Measurements from ENCODE around the gene AFAP1L2. TPM values are rescaled to one million over a fixed set of nuclear protein-coding genes. Genes with fewer than 3 reads are reported as not detected.
A peak's percentile ranks its signal among the peaks of the same experiment; 100 is the strongest.

Gene AFAP1L2
- total RNA-seq, 2 donors from 2014 or later, result 10.5 to 17.9 TPM

DNA sequence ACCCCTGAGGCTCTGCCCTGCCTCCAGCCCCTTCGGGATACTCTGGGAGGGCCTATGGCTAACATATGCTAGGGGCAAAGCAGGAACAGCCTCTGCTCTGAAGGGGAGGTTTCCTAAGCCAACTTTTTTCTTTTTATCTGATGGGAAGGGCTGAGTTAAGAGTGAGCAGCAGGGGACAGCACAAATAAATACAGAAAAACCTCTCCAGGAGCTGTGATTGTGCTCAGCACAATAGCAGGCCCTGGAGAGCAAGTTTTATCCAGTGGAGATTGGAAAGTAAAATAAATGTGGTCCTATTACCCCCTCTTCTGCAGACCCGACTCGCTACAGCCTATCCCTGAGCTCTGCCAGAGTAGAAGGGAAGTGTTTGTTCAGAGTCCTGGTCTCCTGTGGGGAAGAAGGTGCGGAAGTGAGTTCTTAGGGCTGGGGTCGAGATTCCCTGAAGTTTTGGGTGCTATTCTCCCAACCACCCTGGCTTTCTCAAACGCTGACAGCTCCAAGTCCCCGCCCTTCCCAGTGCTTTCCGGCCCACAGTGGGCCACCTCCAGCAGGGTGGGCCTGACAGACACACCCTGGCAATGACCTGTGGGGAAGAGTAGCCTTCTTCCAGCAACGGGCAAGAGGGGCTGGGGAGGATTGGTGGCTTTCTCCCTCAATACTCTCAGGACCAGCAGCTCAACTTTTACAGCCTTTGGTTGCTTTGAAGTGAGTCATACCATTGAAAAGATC, 23.0 kb upstream of the AFAP1L2 start:
- Histone ChIP-seq H3K9me3 (no peaks in the 10 kb centered on the region), H3K4me3 (no peak overlapping the region), H3K27me3 (no peaks in the 10 kb centered on the region), H3K4me1 (peaks cover 53% of the 10 kb centered on the region), H3K27ac (peak overlapping the region; percentile 63 to 78 (median 70)), H3K36me3 (replicated peaks in 1 of 2; ENCODE audit: insufficient read depth in 1 of 2, low read depth in 2 of 2) (no peaks in the 10 kb centered on the region)
- WGBS, 2 donors, result 65 to 80% methylated on average over 8 to 9 of the region's 9 CpGs
- DNase-seq, result peak in 1 of 4 donors; percentile 20
- TF ChIP-seq POLR2A (IDR thresholded peaks at IDR 0.05), result peak in 2 of 3 donors; percentile 10 to 17
- TF ChIP-seq, protein P1, sequence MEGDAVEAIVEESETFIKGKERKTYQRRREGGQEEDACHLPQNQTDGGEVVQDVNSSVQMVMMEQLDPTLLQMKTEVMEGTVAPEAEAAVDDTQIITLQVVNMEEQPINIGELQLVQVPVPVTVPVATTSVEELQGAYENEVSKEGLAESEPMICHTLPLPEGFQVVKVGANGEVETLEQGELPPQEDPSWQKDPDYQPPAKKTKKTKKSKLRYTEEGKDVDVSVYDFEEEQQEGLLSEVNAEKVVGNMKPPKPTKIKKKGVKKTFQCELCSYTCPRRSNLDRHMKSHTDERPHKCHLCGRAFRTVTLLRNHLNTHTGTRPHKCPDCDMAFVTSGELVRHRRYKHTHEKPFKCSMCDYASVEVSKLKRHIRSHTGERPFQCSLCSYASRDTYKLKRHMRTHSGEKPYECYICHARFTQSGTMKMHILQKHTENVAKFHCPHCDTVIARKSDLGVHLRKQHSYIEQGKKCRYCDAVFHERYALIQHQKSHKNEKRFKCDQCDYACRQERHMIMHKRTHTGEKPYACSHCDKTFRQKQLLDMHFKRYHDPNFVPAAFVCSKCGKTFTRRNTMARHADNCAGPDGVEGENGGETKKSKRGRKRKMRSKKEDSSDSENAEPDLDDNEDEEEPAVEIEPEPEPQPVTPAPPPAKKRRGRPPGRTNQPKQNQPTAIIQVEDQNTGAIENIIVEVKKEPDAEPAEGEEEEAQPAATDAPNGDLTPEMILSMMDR (IDR thresholded peaks at IDR 0.05), result peak in 1 of 7 experiments; percentile 7
- intact Hi-C loops (cut with DNase I), result no loop called here
- peak; percentile 49 for ATAC-seq

DNA sequence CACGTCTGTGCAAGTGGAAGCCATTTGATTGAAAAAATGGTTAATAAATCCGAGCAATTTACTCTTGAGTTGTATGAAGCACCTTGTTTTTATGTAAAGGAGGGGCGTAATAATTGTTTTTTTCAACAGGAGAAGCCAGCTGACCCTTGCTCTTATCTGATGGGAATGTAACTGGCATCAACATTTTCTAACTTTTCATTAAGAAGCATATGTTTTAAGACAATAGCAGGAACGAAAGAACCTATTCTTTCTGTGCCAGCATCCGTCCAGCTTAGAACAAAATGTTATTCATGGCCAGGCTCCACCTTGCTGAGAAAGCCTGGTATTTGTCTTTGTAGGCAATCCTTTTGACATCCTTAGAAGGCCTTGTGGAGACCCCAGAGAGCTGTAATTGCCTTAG, 22.2 kb upstream of the AFAP1L2 start:
- DNase-seq (peak in 1 of 4 donors; percentile 14), ATAC-seq (no peak)
- H3K27ac ChIP-seq, result peak overlapping the region; percentile 63 to 78 (median 70)
- no peaks in the 10 kb centered on the region for H3K36me3 ChIP-seq (replicated peaks in 1 of 2; ENCODE audit: insufficient read depth in 1 of 2, low read depth in 2 of 2)
- peaks cover 46% of the 10 kb centered on the region for H3K4me1 ChIP-seq
- no peaks in the 10 kb centered on the region for H3K27me3 ChIP-seq
- TF ChIP-seq, protein P1 (IDR thresholded peaks at IDR 0.05), result no peak
- TF ChIP-seq POLR2A (IDR thresholded peaks at IDR 0.05), result no peak
- no peaks in the 10 kb centered on the region for H3K9me3 ChIP-seq
- no peak overlapping the region for H3K4me3 ChIP-seq
- 51 to 52% methylated on average over 5 of the region's 5 CpGs for WGBS, 2 donors
- intact Hi-C loops (cut with DNase I), result no loop called here

DNA sequence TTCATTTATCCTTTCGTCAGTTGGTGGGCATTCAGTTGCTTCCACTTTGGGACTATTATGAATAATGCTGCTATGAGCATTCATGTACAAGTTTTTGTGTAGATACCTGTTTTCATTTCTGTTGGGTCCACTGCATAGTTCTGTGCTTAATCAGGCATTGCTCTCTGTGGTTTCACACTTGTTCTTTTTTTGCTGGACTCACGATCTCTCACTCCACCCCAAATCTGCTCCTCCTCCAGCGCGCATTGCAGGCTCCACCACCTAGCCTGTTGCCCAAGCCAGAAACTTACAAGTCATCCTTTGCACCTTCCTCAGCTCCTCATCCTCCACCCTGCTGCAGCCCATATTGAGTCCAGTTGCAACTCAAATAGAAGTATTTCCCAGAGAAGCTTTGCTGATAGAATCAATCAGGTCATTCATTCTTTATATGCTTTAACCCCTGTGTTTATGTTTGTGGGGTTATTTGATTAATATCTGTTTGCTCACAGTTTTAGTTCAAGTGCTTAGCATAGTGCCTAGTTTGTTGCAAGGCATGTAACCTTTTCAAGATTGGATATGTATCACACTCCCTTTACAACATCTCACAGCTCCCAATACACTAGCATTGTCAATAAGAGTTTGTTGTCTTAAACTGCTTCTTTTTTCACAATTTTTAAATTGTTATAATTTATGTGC, 16.6 kb upstream of the AFAP1L2 start:
- ATAC-seq (no peak), DNase-seq (no peak)
- Histone ChIP-seq H3K4me3 (no peak overlapping the region), H3K4me1 (no peaks in the 10 kb centered on the region), H3K27ac (no peak overlapping the region), H3K36me3 (replicated peaks in 1 of 2; ENCODE audit: insufficient read depth in 1 of 2, low read depth in 2 of 2) (no peaks in the 10 kb centered on the region), H3K27me3 (no peaks in the 10 kb centered on the region), H3K9me3 (no peaks in the 10 kb centered on the region)
- WGBS, 2 donors, result 82 to 94% methylated on average over 4 of the region's 4 CpGs
- TF ChIP-seq, protein P1 (IDR thresholded peaks at IDR 0.05), result no peak
- no peak for TF ChIP-seq POLR2A (IDR thresholded peaks at IDR 0.05)
- intact Hi-C loops (cut with DNase I), result no loop called here

DNA sequence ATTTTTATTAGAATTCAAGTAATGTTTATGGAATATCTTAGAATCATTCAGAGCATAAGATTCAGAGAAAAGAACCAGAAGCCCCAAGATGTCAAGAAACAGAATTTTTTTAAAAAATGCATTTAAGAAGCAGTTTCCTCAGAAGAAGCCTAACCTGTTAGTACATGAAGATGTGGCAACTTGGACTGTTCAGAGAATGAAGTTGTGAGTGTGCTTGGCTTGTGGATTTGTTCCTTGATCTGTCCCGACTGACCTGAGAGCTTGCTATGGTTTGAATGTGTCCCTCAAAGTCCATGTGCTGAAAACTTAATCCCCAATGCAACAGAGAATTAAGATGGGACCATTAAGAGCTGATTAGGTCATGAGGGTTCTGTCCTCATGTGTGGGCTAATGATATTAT, 13.8 kb upstream of the AFAP1L2 start:
- no peak for DNase-seq
- Histone ChIP-seq H3K9me3 (no peaks in the 10 kb centered on the region), H3K4me3 (no peak overlapping the region), H3K36me3 (replicated peaks in 1 of 2; ENCODE audit: insufficient read depth in 1 of 2, low read depth in 2 of 2) (no peaks in the 10 kb centered on the region), H3K27ac (no peak overlapping the region), H3K4me1 (peaks cover 6% of the 10 kb centered on the region), H3K27me3 (no peaks in the 10 kb centered on the region)
- no peak for TF ChIP-seq POLR2A (IDR thresholded peaks at IDR 0.05)
- TF ChIP-seq, protein P1 (IDR thresholded peaks at IDR 0.05), result no peak
- ATAC-seq, result no peak
- intact Hi-C loops (cut with DNase I), result no loop called here
- 88 to 89% methylated on average over 1 of the region's 1 CpG for WGBS, 2 donors

Measured in body of pancreas (tissue), 4 donors.